ENCODE results near the gene RABGEF1.
"Not testable (repeated sequence)": the region's sequence is repeated elsewhere in the genome, so short reads cannot be mapped to it uniquely, and the experiment has no call there.

RABGEF1 gene

DNA sequence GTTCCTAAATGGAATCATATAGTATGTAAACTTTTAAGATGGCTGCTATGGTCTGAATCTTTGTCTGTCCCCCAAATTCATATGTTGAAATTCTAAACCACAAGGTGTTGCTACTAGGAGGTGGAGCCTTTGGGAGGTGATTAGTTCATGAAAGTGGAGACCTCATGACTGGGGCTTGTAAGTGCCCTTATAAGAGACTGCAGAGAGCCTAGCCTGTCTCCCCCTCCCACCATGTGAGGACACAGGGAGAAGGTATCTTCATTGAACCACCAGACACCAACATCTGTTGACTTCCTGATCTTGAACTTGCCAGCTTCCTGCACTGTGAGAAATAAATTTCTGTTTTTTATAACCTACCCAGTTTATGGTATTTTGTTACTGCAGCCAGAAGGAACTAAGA is 27.0 kb downstream of the RABGEF1 start:
- FAIRE-seq = not testable (repeated sequence)

DNA sequence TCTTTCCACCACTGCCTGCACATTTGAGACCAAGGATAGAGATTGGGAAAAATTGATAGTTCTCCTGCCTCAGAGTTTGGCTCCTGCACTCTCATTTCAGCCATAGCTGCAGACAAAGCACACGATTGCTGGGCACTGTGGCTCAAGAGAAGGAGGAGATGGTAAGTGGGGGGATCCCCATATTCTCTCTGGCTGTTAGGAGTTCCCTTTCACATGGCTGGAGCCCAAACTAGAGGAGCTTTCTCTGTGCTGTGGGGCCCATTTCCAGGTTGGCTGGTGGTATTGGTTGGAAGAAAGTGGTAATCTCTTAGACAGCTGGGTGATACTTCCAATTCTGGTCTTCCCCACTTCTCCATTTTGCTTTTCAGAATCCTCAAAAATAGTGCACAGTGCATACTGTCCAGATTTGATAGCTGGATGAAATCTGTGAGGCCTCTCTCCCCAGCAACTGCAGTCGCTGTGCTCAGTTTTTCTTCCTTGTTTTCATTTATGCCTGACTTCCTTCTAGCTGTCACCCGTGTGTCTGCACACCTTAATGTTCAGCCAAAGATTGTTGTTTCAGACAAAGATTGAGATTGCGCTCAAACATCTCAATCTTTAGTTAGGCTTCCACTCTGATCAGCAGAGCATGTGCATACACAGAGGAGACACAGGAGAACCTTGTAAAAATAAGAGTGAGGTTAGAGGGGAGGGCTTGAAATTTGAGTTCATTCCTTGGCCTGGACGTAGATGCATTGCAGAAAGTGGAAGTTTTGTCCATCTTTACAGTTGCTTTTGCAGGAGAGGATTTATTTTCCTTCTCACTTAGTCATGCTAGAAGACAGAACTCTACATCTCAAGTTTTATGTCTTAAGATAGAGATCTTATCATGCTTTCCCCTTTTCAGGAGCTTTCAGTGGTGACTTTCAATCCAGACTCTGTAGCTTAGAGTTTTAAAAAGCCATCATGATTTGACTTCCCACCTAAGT is 28.6 kb downstream of the RABGEF1 start:
- FAIRE-seq = no peak

DNA sequence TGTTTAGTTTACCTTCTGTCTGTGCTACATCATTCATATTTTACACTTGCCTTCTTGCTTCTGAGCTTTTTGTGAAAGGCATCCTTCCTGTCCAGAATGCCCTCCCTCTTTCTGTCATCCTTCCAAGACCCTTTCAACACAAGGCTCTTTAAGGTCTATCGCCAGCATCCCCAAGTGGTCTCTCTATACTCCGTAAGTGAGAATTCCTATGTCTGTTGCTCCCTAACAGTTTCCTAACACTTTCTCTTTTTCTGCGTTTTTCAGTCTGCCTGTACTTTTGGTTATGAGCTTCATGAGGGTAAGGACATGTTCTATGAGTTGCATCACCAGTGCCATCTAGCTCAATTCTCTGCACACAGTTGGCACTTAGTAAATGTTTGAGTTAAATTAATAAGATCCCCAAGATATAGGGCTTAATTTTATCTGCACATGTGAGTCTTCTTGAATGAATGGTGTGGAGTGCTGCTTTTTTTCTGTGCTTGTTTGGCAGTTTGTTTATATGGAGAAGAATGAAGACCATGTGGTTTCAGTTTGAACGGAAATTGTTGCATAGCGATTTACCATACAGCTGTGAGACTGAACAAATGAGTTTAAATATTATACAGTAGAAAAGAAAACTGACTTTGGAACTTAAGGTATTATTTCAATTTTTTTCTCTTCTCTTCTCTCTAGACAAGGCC is 29.4 kb downstream of the RABGEF1 start:
- no peak for FAIRE-seq

DNA sequence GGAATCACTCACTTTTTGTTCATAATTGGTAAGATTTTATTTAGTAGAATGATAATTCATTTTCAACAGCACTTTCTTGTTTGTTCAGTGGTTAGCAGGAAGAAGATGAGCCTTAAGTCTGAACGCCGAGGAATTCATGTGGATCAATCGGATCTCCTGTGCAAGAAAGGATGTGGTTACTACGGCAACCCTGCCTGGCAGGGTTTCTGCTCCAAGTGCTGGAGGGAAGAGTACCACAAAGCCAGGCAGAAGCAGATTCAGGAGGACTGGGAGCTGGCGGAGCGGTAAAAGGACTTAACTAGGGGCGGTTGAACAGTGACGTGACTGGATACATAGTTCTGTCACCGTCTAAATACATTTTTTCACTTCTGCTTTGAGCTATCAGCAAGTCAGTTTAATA is 31.3 kb downstream of the RABGEF1 start:
- no peak for FAIRE-seq

DNA sequence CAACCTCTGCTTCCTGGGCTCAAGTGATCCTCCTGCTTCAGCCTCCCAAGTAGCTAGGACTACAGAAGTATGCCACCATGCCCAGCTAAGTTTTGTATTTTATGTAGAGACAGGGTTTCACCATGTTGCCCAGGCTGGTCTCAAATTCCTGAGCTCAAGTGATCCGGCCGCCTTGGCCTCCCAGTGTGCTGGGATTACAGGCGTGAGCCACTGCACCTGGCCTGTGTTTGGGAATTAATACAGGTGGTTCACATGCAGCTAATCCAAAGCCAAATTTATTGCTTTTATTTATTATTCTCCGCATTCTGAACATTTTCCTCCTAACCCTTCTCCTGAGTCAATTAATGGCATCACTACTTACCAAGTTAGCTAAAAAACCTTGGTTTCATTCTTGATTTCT is 33.2 kb downstream of the RABGEF1 start:
- not testable (repeated sequence) for FAIRE-seq

DNA sequence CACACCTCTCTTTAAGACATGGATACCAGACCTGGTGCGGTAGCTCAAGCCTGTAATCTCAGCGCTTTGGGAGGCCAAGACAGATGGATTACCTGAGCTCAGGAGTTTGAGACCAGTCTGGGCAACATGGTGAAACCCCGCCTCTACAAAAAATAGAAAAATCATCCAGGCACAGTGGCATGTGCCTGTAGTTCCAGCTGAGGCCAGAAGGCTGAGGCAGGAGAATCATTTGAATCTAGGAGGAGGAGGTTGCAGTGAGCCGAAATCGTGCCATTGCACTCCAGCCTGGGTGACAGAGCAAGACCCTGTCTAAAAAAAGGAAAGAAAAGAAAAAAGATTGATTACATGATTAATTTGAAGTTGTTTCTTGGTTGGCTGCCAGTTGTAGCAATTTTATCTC is 35.9 kb downstream of the RABGEF1 start:
- not testable (repeated sequence) for FAIRE-seq

DNA sequence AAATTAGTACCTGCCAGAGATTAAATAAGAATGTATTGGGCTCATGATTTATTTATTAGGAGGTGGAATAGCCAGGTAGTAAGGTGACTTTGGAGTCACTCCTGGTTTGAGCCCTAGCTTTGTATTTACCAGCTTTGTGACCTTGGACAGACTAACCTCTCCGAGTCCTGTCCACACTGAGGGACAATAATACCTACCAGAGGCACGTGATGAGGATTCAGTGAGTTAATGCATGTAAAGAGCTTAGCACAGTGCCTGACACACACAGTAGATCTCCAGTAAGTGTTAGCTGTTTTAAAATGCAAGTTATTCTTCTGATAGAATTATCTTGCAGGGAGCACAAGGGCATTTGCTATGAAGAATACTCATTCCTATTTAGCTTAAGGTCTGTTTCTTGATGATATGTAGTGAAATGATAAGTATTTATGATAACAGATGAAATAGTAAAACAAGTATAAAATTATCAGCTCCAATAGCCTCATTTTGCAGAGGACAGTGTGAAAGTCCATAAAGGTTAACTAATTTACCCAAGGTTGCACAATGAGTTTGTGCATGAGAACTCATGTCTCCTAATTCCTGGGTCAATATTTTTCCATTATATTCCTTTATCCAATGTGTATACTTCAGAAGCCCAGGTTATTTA is 36.4 kb downstream of the RABGEF1 start:
- no peak for FAIRE-seq

DNA sequence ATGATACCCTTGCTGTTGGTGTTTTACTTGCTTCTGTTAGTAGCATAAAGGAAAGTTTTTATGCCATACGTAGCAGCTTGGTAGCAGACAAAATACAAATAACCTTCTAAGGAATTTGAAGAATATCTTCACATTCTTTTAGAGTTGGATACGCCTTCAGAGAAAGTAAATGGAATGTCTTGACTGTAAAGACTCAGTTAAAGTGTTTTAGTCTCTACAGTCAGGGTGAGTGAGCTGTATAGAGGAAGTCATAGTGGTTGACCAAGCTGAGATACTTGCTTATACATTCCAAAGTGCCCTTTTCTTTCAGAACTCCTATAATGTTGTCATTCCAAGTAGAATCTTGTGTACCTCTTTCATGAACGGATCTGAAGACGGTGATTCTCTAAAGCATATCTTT is 37.7 kb downstream of the RABGEF1 start:
- FAIRE-seq = no peak

DNA sequence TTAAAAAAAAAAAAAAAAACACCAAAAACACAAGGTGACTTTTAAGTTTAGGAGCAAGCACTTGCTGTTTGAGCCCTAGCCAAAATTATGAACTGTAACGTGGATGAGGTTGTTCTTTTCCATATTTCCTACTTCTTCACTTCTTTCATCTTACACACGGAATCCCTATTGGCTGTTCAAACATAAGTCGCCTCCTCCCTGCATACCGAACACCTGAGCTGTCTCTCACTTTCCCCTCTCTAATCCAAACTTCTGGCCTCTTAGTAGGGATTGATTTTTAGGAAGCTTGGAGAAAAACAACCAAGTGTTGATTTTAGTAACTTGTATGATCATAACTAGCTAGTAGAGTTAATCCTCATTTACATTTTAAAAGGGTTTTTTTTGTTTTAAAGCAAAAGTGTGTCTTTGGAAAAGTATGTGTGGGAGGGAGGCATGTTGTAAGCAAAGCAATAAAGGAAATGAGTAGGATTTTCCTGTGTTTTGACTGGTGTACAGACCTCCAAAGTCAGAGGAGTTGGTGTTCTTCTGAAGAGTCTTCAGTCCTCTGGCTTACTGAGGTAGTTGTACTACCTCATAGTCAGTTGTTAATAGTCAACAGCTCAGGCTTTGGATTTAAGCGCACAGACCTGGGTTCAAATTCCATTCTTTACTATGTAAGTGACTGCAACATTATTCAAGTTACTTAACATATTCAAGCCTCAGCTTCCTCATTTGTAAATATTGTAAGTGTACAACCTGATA is 39.3 kb downstream of the RABGEF1 start:
- FAIRE-seq = no peak

DNA sequence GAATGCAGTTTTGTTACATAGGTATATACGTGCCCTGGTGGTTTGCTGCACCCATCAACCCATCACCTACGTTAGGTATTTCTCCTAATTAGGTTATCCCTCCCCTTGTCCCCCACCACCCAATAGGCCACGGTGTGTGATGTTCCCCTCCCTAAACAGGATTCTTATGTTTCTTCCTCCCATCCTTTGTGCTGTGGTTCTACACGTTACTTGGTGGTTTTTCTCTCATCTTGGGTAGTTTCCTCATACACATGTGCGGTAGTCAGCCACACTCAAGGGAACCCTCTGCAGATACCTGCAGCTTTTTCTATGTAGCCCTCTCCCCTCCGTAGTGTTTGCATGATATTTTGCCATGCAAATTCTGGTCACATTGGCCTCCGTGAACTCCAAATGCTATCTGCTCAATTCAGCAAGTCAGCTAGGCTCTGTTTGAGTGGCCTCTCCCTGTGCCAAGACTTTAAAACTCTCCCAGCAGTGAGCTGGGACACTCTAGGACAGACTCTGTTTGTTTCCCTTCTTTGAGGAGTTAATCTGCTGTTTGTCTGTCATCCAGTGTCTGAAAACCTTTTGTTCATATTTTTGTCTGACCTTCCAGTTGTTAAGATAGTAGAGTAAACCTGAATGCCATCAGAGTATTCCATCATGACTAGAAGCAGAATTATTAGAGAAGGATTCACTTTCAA is 41.0 kb downstream of the RABGEF1 start:
- no peak for FAIRE-seq

DNA sequence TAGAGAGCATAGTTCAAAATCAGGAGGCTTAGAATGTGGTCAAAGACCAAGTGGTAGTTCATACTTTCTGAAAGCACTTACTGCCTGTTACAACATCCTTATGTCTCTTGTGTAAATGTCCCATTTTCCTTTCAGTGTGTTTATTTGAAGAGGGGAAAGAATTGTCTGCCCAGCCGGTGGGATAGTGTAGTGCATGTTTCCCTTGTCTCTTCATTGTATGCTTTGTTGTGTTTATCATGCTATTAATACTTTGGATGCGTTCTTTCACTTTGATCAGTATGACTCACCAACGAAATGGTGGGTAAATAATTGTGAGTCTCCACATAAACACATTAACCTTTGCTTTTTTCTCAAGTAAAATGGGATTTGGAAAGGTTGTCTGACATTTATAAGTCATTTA is 42.3 kb downstream of the RABGEF1 start:
- not testable (repeated sequence) for FAIRE-seq

DNA sequence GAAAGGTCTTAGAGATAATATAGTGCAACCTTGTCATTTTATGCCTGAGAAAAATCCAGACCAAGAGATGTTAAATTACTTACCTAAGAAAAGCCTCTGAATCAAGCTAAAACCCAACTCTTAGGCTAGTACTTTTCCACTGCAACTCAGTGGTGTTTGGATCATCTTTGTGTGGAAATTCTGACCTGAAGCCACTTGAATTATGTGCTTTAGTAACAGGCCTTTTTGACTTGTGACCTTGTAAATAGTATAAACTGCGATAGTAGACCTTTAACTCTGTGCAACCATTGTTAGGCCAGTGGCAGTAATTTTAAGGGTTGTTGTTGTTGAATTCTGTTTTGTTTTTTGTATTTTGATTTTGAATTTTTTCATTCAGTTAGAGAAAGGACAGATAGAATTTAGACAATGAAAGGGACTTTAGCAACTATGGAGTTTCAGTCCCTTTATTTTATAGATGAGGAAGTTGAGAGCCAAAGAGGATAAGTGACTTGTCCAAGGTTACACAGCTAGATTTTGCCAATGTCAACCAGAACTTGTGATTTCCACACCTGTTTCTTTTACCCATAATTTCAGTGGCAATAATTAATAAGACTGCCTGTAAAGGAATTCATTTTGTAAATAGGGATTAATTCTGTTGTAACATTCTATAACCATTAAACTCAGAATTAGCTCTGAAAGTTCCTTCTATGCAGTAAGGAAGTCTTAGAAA is 43.5 kb downstream of the RABGEF1 start:
- FAIRE-seq = not testable (repeated sequence)

DNA sequence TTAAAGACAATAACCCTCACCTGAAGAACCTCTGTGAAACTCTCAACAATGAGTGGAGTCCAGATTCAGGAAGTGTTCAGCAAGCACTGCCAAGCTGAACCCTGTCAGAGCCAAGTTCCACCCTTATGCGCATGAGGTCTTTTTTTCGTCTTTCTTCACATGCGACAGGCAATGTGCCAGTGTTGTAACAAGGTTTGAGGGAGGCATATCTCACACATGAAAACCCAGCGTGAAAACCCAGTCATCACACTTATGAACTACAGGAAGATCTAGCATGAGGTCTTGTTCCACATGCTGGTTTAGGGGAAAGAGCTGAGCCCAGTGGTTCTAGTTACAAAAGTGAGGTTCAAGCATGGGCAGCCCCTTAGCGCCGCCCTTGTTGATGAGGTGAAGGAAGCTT is 49.7 kb downstream of the RABGEF1 start:
- FAIRE-seq = no peak

DNA sequence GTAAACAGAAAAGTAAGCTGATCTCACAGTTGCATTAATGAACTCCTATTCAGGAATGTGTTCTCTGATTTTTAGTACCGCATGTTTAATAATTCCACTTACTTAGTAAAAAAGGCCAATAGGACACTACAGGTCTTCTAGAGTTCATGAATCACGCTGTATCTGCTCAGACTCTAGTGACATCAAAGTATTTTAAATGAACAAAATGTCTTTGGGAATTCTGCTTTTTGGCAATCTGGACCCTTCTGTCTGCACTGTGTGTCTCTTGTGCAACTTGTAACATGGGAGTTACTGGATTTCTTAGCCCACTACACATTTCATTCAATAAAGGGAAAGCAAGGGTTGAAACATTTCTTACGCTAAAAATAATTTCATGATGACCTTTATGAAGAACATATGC is 50.2 kb downstream of the RABGEF1 start:
- FAIRE-seq = no peak

DNA sequence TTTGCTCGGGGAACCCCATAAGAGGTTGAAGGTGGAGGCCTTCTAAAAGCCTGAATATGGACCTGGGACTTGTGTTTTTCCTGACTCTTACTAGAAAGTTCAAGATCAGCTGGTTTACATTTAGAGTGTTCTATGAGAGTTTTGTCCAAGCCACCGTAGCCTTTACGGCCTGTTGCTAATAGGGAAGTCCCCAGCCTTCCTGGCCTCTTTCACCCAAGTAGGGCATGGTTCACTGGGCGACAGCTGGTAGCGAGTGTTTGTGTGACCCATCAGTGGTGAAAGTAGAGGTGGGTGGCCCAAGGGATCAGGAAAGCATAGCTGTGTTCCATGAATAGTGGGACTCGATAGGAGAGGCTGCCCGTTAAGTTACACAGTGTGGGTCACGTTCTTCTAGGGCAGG is 60.1 kb downstream of the RABGEF1 start:
- FAIRE-seq = no peak

DNA sequence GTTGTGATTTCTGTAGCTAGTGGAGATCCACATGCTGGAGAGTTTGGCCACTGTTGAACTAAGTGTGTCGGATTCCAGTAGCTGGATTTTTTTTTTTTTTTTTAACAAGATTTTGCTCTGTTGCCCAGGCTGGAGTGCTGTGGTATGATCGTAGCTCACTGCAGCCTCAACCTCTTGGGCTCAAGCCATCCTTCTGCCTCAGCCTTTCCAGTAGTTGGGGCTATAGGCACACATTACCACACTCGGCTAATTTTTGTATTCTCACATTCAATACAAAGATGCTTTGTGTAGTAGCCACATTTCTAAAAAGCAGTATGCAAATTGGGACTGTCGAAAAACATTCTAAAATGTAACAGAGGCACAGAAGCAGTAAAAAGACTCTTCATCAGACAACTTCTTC is 63.5 kb downstream of the RABGEF1 start:
- no peak for FAIRE-seq

DNA sequence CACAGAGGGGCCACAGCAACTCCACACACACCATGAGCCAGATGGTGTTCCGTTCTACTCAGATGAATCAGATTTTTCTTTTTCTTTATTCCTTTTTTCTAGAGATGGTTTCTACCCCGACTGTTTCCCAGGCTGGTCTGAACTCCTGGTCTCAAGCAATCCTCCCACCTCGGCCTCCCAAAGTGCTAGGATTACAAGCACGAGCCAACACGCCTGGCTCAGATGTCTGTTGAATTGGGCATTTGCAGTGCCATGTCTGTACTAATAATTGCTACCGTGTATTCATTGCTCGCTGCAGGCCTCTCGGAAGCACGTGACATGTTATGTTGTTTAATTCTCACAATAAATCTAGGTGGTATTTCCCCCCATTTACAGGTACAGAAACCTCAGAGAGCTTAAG is 67.2 kb downstream of the RABGEF1 start:
- FAIRE-seq = no peak

DNA sequence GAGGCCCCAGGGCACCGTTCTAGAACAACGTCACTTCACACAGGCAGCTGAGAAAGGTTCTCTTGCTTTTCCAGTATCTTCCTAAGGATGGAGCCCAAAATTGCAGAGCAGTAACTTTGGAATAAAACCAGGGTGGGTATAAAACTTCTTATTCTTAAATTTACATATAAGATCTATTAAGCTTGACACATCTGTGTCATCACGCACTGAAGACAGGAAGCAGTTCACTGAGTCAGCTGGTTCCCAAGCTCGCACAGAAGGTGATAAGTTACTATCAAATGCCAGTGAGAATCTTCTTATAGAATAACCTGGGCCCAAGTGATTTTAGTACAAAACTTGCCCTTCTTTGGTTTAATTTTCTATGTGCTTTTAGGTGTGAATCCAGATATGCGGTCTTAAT is 70.2 kb downstream of the RABGEF1 start:
- FAIRE-seq = no peak

DNA sequence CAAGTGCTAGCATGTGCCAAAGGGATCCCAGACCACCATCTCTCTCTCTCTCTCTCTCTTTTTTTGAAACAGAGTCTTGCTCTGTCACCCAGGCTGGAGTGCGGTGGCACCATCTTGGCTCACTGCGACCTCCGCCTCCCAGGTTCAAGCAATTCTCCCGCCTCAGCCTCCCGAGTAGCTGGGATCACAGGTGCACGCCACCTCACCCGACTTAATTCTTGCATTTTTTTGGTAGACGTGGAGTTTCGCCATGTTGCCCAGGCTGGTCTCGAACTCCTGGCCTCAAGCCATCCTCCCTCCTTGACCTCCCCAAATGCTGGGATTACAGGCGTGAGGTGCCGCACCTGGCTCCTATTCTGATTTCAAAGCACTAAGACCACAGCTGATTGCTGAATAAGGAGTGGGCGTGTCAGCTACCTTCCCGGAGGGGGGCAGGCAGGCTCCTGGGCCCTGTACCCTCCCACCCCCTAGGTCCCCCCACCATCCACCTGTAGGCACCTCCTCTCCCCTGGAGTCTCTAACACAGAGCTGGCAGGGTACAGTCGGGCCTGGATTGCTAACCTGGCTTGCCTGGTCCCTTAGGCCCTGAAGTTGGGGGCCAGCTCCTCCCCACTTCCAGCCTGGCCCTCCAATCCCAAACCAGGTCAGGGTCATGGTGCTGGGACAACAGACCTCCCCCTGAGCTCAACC is 74.8 kb downstream of the RABGEF1 start:
- not testable (repeated sequence) for FAIRE-seq

DNA sequence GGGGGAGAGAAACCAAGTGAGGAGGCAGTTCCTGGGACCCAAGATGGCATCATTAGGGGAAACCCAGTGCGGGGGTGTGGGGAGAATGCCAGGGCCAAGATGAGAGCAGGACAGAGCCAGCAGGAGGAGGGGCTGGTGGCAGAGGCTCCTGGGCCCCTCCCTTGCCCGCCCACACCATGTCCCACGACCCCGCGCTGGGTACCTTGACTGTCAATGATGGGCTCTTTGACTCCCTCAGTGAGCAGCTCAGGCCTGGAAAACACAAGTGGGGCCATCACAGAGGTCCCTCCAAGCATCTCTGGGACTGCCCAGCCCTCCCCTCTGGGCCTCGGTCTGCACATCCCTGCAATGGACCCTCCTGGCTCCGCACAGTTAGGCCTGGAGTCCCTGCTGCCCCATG is 75.4 kb downstream of the RABGEF1 start:
- no peak for FAIRE-seq

DNA sequence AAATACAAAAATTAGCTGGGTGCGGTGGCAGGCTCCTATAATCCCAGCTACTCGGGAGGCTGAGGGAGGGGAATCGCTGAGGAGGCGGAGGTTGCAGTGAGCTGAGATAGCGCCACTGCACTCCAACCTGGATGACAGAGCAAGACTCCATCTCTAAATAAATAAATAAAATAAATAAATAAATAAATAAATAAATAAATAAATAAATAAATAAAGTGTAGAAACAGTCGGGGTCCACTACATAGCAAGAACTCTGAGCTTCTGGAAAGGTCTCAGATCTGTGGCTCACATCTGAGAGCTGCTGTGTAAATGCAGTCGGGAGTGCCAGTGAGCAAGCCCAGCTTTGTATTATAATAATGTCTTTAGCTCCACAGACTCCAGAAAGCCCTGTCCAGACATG is 76.1 kb downstream of the RABGEF1 start:
- not testable (repeated sequence) for FAIRE-seq

All from A204.1 (cell line).